K562 (cell line): Measurements from ENCODE around the gene GATC. TPM values are rescaled to one million over a fixed set of nuclear protein-coding genes. Genes with fewer than 3 reads are reported as not detected.
A peak's percentile ranks its signal among the peaks of the same experiment; 100 is the strongest.

ENCODE experiments used
- ATAC-seq: fragments of 200-7000 bp; cut with Tn5 transposase; 3 replicates; pipeline ENCODE4 v1.9.1; 2020; ENCODE audit warnings: moderate library complexity
- BruUV-seq: library from RNA; stranded (reverse); fragments of 400-500 nt; replicated peaks from 2 replicates; lab custom pipeline; 2021; lab: Mats Ljungman, UMichigan
- CTCF ChIA-PET: fragments of 300-600 bp; formaldehyde crosslinking; extraction: SDS; loops from one replicate; lab custom pipeline; 2021; ENCODE audit warnings: low intra/inter-chr PET ratio; lab: Yijun Ruan, JAX
- POLR2A ChIA-PET: fragments of 300-600, 350-650 bp; sonication (Branson Sonifier 250); formaldehyde crosslinking; extraction: SDS; loops from one replicate; lab custom pipeline; 2021; ENCODE audit warnings: antibody characterized with exemption, inconsistent platforms; lab: Yijun Ruan, JAX
- DNase-seq, 4 experiments: peaks; one replicate each; pipeline versions ENCODE4 v3.0.0 to v3.0.0-alpha.2; 2011 to 2018; ENCODE audit warnings: low spot score in 3 of 4, mixed read lengths in 3 of 4; ENCODE audit errors: extremely low read depth in 1 of 4
- FAIRE-seq: peaks from 2 replicates; lab custom pipeline; 2011; peaks lifted over from hg19 to GRCh38; lab: Jason Lieb, UNC
- H2AFZ ChIP-seq: 2 replicates; pipeline ENCODE4 v1.6.0; 2011; ENCODE audit warnings: low read depth, low read length, control low read depth, inconsistent platforms
- H3K27ac ChIP-seq: fragments of 200-600 bp; 3 replicates; pipeline ENCODE4 v1.8.0; 2011; ENCODE audit warnings: low read depth, mild to moderate bottlenecking, control low read depth, inconsistent platforms, low read length, moderate library complexity, mixed read lengths; ENCODE audit errors: extremely low read depth
- H3K27me3 ChIP-seq, 2 experiments: fragments of 300-600 bp in 1 of 2; 2 replicates in 1 of 2; 3 replicates in 1 of 2; pipeline versions ENCODE4 v1.6.0 to v1.8.0; 2011; ENCODE audit warnings: inconsistent platforms in 2 of 2, low read length in 2 of 2, mild to moderate bottlenecking in 1 of 2, mixed read lengths in 1 of 2, moderate library complexity in 1 of 2; ENCODE audit not compliant: control insufficient read depth in 2 of 2, insufficient read depth in 2 of 2
- H3K36me3 ChIP-seq: fragments of 300-600 bp; 3 replicates; pipeline ENCODE4 v1.8.0; 2011; ENCODE audit warnings: mild to moderate bottlenecking, low read length, inconsistent platforms; ENCODE audit not compliant: control insufficient read depth, insufficient read depth
- H3K4me1 ChIP-seq, 2 experiments: fragments of 200-600 bp in 1 of 2; replicated peaks in 1 of 2; 2 replicates in 1 of 2; 3 replicates in 1 of 2; pipeline versions ENCODE4 v1.5.1 to v1.8.0; 2011; ENCODE audit warnings: inconsistent platforms in 2 of 2, low read length in 2 of 2, mild to moderate bottlenecking in 1 of 2, mixed read lengths in 1 of 2, moderate library complexity in 1 of 2; ENCODE audit not compliant: control insufficient read depth in 2 of 2, insufficient read depth in 2 of 2
- H3K4me2 ChIP-seq: 2 replicates; pipeline ENCODE4 v1.6.1; 2011; ENCODE audit warnings: low read length, control low read depth, inconsistent platforms, mixed read lengths; ENCODE audit not compliant: insufficient read depth
- H3K4me3 ChIP-seq: fragments of 200-600 bp; sonication (generic), shearing (Covaris generic); 2 replicates; pipeline ENCODE4 v1.5.1; 2016; ENCODE audit warnings: control low read depth, inconsistent platforms
- H3K79me2 ChIP-seq: fragments of 200-600 bp; 3 replicates; pipeline ENCODE4 v1.8.0; 2011; ENCODE audit warnings: low read length, inconsistent platforms; ENCODE audit not compliant: control insufficient read depth, insufficient read depth
- H3K9ac ChIP-seq, 2 experiments: 2 replicates each; pipeline versions ENCODE4 v1.6.0 to v1.6.1; 2011; ENCODE audit warnings: low read depth in 2 of 2, low read length in 2 of 2, control low read depth in 1 of 2, inconsistent platforms in 1 of 2, mild to moderate bottlenecking in 1 of 2, mixed read lengths in 1 of 2; ENCODE audit not compliant: insufficient read depth in 1 of 2
- H3K9me1 ChIP-seq: one replicate; pipeline ENCODE4 v1.6.0; 2011; ENCODE audit warnings: inconsistent platforms, mild to moderate bottlenecking, low read length, moderate library complexity; ENCODE audit not compliant: control insufficient read depth, insufficient read depth
- H3K9me3 ChIP-seq: replicated peaks from 2 replicates; pipeline ENCODE4 v1.5.1; 2011; ENCODE audit warnings: low read depth, low read length, inconsistent platforms; ENCODE audit not compliant: control insufficient read depth, insufficient read depth
- H4K20me1 ChIP-seq: replicated peaks from 2 replicates; pipeline ENCODE4 v1.6.1; 2011; ENCODE audit warnings: low read length, inconsistent platforms, mixed read lengths; ENCODE audit not compliant: control insufficient read depth, insufficient read depth
- EHMT2 ChIP-seq: fragments of 450-650 bp; IDR thresholded peaks from 2 replicates; pipeline ENCODE4 v1.6.1; 2018; ENCODE audit warnings: antibody characterized with exemption
- ETS1 ChIP-seq: conservative IDR thresholded peaks from 2 replicates; pipeline ENCODE4 v1.6.1; 2011; ENCODE audit warnings: low read depth, mild to moderate bottlenecking, low read length; ENCODE audit not compliant: control insufficient read depth
- NONO ChIP-seq, 2 experiments: fragments of 200-400 bp in 1 of 2; fragments of 450-650 bp in 1 of 2; formaldehyde crosslinking in 1 of 2; IDR thresholded peaks; 2 replicates each; pipeline ENCODE4 v1.6.1; 2017; ENCODE audit warnings: low read depth in 2 of 2, mild to moderate bottlenecking in 2 of 2, moderate library complexity in 2 of 2, low read length in 1 of 2
- WGBS: fragments of 100-300 bp; shearing (Covaris generic); methylation state at CpG from one replicate; pipeline ENCODE4 v1.1.6; 2016; ENCODE audit warnings: low coverage, mixed read lengths; ENCODE audit not compliant: insufficient coverage; ENCODE audit errors: missing lambda C conversion rate; 5-methylcytosine and 5-hydroxymethylcytosine counted together
- in situ Hi-C: fragments of 300-500 bp; cut with MboI; formaldehyde crosslinking; loops from 4 replicates; pipeline ENCODE4 v1.15.0; 2018; ENCODE audit warnings: inconsistent platforms, mixed read lengths
- intact Hi-C: fragments of 100-400 bp; cut with micrococcal nuclease; formaldehyde crosslinking; loops from 2 replicates; pipeline ENCODE4 v1.14.2; 2022
- polyA plus RNA-seq, 8 experiments: library from polyadenylated mRNA; depleted of rRNA in 4 of 8; stranded (reverse) in 5 of 8; unstranded in 3 of 8; fragments of >200 nt; fragmentation: Nextera tagmentation in 2 of 8; fragmentation: Illumina TruSeq in 1 of 8; extraction: Ambion mirVana in 2 of 8; extraction: Trizol in 1 of 8; gene quantifications; 2 replicates each; pipeline versions ENCODE4 v1.2.1 to v1.2.3, GENCODE V29; 2011 to 2014; ENCODE audit warnings: inconsistent platforms in 1 of 8, missing spikeins in 1 of 8
- total RNA-seq, 7 experiments: library from RNA; depleted of rRNA in 6 of 7; stranded (reverse); fragments of >200 nt in 6 of 7; fragmentation: Illumina TruSeq in 2 of 7; extraction: Trizol in 2 of 7; gene quantifications; 2 replicates each; pipeline versions ENCODE4 v1.2.1 to v1.2.3, GENCODE V29; 2011 to 2021; ENCODE audit warnings: low replicate concordance in 1 of 7

GATC gene
- total and polyA plus RNA-seq, 9 of the 15 experiments (the other 6 are each of a cell fraction or from before 2014, with no cell fraction given): 5.8 to 52.6 (median 28.2) TPM

GRCh38 chr12:120425797-120426196 lies 20.4 kb upstream of the GATC start:
- intact Hi-C loops: no loop called here
- no TSS peak for BruUV-seq
- CTCF ChIA-PET: no interaction called here

More at GRCh38 chr12:120425797-120426196, 20.4 kb upstream of the GATC start:
- Histone ChIP-seq H3K4me2 (no peak overlapping the region), H3K4me3 (no peak overlapping the region), H3K27ac (no peak overlapping the region), H3K9ac (no peak overlapping the region; a peak in 1 of 4 replicates), H3K9me1 (no peaks in the 10 kb centered on the region), H2AFZ (0 out of 2 replicates have a peak overlapping the region, but pooled peaks have one; percentile 31), H3K79me2 (no peaks in the 10 kb centered on the region), H3K27me3 (peaks cover 14 to 20% of the 10 kb centered on the region in 2 experiments; a peak in 3 of 5 replicates), H3K9me3 (no peaks in the 10 kb centered on the region; the same call in 1 of the 2 replicates), H3K4me1 (peaks cover 0 to 5% of the 10 kb centered on the region in 2 experiments; a peak in 2 of 5 replicates), H3K36me3 (no peaks in the 10 kb centered on the region), H4K20me1 (0 out of 2 replicates have a peak, but pooled peaks cover 3% of the 10 kb centered on the region)
- 14% methylated on average over 3 of the region's 3 CpGs for WGBS
- FAIRE-seq: no peak
- DNase-seq: no peak
- no peak for ATAC-seq
- POLR2A ChIA-PET: no interaction called here
- TF ChIP-seq EHMT2: no peak
- TF ChIP-seq ETS1: no peak
- TF ChIP-seq NONO (IDR thresholded peaks at IDR 0.05; ENCODE audit: low read depth in 2 of 2, low read length in 1 of 2): no peak
- in situ Hi-C loops: no loop called here
